ENCODE results near the gene FNBP1.

FNBP1 gene

DNA sequence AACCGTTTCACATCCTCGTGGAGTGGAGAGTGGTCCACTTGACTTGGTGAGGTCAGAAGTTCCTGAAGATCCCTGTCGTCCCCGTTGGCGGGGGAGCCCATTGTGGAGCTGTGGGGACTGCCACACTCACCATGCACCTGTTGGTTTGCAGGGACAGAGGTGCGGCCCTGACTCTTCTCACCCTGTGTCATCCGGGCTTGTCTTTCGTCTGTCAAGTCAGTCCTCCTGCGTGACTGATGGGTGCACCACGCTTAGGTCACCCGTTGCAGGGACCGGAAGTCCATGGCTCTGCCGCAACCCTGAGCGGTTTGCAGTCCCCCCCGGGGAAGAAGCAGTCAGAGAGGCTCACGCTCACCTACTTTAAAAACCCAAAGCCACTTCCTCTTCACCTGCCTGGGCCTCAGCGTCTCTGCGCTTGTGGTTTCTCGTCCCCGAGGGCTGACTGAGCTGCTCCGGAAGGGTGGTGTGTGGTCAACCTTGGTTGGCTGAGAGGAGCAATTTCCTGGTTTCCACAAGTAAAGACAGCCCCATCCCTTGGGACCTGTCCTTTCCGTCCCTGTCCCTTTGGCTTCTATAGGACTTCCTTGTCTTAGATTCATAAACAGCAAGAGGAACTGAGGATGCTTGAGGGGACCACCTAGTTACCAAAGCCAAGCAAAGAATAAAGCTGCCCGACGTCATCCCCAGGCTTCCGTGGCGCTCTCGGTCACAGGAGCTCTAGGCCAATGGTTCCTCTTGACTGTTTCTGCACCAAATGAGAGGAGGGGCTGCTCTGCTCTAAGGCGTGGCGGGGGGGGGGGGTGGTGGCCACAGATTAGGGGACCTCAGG, 154.5 kb downstream of the FNBP1 start:
- DNase-seq: no peak

DNA sequence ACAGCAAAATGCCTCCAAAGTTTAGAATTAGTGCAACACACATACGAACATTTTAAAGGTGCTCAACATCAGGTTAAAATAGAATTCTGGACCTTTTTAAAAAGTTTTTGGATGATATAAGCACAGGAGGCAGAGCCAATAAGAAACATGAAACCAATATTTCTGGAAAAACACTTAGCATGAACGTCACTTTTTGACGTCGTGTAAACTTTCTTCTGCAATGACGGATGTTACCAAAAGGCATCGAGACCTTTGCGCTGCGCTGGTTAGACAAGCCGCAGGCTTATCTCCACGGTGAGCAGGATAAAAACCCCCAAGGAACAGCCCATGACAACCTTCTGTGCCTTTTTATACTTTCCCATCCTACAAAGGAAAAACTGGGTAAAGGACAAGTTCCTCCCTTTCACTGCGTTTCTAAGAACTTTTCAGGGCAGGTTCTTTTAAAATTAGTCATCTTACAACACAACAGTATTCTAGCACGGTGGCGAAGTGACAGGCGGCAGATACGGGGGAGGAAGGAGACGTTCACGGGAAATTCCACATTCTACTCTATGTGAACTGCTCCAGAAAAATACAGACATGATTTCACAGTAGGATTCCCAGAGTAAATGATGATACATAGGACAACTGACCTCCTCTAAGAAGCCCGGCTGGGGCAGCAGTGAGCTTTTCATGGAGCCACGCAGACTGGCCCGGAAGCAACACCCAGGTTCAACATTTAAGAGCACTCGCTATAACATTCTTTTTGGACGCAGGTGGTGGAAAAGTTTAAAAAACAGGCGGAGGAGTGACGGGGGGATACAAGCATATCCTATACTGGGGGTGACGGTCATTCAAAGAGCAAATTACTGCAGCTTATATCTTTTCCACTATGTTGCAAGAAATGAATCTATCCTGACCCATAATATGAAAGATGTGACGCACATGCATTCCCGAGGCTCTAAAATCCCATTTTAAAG, 155.4 kb downstream of the FNBP1 start:
- DNase-seq: no peak

DNA sequence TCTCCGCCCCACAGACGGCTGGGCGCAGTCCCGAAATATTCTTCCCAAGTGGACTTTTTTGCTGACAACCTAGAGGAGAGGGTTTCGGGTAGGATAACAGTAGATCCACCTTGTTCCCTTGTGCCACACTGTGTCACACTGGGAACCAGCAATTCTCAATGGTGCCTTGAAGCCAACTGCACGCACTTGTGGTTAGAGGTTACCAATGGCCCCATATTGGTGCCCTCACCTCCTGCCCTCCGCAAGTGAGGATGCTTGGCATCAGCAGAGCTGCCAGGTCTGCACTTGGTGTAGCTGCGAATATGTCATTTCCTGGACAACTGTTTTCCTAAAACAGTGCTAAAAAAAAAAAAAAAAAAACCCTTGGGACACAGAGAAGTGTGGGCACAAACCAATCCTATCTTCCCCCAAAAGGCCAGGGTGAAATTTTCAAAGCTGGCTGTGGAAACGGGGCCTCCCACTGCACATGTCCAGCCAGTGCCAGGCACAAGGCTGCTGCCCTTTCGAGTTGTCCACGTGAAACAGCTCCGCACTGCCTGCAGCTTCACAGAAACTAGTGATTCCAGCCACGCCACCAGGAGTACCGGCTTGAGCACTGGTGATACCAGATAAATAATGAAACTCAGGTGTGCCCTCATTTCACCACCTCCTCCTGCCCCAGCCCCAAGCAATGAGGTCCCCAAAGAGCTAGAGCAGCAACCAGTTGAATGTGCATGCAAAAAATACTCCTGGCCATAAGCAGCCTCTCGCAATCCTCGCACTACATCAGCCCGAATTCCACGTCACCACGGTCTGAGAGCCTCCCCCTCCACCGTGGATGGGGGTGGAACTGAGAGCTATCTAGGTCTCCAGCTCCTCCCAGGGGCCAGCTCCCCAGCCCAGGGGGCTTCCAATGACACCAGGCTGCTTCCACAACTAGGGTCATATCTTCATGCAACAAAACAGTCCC, 156.5 kb downstream of the FNBP1 start:
- DNase-seq: no peak

DNA sequence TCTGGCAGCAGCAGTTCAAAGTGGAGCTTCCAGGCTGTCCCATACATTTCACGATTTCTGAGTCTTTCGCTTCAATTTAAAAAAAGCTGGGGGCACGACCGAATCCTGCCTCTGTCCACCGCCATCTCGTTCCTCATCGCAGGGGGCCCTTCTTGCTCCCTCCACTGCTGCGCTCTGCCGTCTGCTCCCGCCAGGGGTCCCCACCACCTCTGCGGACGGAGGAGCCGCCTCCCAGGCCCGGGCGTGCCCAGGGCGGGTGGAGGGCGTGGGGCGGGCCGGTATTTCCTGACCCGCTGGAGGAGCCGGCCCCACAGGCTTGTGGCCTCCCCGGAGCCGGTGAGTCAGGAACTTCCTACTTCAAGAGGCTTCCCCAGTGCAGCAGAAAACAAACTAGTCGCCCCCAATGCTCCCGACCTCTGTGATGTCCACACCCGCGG, 157.3 kb downstream of the FNBP1 start:
- DNase-seq: no peak

DNA sequence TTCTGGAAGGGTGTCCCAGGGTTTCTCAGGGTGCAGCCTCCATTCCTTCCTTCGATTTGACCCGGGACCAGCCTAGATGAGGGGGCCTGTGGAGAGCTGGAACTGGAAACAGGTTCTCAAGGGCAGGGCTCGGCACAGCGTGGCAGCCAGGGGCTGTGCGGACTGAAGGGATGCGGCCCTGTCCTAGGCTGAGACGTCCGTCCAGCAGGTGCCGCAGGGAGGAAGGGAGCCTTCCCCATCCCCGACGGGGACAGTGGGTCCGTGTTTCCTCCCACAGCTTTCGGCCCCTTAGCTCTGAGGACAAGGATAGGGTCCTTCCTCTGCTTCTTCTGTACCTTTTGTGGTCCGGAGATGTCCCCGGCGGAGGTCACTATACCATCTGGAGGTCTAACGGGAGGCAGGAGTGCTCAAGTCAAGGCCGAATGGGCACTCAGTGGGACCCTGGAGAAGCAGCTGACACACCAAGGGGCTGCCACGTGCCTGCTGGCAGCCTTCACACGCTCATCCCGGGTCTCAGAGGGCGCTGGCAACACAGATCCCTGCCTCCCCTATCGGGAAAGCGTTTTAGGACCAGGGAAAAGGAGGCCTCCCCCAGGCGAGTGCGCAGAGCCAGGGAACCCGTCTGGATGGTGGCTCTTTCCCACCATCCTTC, 157.8 kb downstream of the FNBP1 start:
- no peak for DNase-seq

DNA sequence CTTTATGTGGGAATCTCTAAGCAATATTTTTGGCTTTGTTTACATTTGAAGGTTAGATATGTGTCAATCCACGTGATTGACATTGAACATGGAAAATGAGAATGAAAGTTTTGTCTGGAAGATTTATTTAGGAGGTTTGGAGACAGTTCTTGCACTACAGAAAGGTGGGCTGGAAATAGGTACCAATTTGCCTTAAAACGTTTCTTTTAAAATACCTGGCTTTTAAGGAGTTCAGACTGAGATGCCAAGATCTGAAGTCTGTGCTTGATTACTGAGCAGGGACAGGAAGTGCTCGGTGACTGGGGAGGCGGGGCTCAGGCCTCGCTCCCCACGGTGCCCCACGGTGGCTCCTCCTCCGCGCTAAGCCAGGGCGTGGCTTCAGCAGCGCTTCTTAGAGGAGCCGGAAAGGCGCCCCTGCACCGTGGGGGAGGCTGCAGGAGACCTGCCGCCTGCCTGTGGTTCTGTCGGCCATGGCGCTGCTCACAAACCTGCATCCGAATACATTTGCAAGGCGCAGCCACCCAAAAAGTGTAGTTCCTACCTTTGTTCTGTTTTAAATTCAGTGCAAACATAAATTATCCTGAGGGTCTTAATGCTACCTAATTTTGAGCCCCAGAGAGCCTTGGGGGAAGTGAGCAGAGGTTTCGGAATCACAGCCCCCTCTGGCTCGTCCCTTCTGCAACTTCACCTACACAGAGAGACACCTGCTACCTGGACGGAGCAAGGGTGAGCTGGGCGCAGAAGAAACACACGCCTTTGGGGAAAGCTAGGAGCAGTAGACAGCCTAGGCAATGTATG, 158.6 kb downstream of the FNBP1 start:
- DNase-seq: peak; percentile 21

DNA sequence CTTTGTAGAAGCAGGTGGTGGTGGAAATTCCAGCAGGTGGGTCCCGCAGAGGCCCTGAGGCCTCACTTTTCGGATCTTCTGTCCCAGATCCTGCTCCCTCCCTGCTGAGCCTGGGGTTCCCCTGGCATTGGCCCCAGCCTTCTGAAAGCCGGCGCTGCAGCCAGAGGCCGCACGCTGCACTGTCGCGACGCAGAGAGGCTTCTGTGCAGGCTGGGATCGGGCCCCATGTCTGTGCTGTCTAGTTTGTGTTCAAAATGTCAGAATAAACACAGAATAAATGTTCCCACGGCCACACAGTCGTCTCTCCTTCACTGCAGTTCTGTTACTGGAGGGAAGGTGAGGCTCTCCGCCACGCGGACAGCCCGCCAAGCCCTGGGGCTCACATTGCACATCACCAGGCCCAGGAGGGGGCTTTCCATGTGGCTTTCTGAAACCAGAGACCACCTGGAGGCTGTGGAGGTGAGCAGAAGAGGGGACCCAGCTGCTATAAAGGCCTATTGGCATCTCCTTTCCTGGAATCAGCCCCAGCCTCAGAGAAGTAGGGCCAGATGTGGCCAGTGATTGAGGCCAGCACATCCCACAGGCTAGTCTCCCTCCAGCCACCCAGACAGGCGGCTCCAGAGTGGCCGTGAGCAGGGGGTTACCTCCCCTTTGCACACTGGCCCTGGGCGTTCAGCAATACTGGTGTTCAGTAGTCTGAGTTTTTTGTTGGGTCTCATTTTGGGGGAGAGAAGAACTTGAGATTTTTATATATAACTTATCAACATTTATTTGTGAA, 161.3 kb downstream of the FNBP1 start:
- no peak for DNase-seq

DNA sequence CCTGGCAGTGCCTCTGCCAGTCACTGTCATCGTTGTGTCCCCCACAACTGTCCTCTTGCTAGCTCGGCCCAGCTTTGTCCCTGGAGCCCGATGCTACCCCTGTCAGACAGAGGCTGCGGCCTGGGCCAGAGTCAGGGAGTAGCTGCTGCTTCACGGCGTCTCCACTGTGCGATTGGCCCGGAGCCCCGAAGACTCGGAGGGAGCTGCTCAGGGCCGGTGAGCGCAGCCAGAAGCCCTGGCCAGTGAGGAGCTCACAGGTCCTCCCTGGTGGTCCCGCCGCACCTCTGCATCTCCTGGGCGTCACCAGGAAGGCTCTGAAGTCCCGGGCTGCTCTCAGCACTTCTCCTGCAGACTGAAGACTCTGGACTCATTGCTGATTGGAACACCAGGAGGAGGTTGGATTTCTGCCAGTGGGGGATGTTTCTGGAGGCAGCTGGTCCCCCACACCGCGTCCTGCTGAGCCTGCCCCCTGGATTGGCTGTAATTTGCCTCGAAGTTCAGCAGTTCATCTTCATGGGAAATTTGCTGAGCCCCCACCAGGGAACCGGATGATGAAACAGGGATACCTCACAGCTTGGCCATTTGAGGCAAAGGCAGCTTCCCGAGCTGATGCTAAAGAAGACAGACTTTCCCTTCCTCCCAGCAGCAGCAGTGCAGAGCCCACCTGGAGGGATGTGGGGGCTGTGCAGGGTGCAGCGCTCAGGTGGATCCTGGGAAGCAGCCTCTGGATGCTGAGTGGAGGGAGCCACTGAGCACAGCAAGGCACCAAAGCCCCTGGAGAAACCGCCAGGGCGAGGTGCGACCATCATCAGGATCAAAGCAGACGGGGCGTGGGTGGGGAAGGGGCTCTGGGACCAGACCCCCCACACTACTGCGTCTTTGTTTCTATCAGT, 162.1 kb downstream of the FNBP1 start:
- DNase-seq: no peak

DNA sequence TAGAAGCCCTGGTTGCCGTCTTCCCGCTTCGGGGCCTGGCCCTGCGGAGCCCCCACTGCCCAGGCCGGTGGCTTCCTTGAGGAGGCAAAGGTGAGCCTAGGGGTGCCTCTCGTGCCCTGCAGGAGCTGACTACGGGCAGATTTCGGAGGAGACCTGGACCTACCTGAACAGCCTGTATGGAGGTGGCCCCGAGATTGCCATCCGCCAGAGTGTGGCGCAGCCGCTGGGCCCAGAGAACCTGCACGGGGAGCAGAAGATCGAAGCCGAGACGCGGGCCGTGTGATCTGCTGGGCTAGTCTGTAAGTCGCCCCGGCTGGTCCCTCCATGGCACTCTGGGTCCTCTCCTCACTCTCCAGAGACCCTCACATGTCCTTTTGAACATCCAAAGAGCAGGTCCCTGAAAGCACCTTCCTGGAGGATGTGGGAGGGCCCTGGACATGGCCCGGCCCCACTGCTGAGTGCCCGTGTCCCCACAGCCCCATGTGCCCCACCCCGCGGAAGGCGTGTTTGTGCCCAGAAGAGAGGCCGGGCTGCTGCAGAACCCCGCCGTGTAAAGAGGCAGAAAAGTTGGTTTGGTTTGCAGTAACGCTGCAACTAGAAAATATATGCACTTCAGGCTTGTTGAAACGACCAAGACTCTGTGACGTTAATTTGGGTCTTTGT, 162.9 kb downstream of the FNBP1 start:
- no peak for DNase-seq

DNA sequence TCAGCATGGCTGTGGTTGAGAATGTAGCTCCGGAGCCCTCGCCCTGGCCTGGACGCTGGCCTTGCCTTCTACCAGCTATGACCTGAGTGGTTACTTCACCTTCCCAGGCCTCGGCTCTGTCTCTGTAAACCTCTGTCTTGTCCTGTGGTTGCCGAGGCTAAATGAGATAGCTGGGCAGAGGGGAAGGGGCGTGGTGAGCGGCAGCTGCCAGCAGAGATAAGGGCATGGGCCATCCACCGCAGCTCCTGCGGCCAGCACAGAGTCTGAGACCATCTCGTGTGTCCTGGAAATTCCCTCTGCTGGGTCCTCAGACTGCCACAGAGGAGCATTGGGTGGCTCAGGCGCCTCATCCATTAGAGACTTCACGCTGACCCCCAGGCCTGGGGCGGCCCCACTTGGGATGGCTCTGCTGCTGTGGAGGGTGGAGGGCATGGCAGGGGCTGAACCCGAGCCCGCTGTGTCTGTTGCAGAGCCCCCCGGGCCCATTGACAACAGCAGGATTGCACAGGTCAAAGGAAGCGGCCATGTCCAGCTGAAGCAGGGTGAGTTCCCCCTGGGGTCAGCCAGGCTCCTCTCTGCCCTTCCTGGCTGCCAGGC, 163.8 kb downstream of the FNBP1 start:
- no peak for DNase-seq

DNA sequence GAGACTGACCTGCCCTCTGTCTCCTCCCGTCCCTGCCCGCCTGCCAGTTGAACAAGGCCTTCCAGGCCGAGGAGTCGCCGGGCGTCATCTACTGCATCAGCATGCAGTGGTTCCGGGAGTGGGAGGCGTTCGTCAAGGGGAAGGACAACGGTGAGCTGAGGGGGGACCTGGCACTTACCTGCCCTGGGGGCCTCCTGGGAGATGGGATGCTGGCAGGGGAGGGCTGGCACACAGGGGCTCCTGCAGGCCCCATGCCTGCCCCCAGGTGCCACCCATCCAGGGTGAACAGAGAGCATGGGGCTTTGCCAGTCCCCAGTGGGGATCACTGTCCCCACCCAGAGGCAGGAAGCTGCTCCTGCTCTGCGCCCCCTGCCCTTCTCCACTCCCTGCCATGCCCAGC, 164.7 kb downstream of the FNBP1 start:
- no peak for DNase-seq

DNA sequence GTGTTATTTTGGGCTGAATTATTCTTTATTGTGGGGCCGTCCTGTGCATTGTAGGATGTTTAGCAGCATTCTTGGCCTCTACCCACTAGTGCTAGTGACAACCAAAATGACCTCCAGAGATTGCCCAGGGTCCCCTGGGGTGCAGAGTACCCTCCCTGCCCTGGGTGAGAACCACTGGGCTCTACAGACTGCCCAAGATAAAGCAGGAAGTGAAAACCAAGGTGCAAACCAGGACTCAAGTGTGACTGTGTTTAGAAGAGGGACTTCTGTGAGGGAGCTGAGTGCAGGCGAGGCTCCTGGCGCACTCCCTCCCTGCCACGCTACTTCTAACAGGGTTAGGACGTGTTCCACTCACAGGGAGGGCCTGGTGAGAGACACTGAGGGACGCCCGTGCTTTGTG, 166.2 kb downstream of the FNBP1 start:
- no peak for DNase-seq

DNA sequence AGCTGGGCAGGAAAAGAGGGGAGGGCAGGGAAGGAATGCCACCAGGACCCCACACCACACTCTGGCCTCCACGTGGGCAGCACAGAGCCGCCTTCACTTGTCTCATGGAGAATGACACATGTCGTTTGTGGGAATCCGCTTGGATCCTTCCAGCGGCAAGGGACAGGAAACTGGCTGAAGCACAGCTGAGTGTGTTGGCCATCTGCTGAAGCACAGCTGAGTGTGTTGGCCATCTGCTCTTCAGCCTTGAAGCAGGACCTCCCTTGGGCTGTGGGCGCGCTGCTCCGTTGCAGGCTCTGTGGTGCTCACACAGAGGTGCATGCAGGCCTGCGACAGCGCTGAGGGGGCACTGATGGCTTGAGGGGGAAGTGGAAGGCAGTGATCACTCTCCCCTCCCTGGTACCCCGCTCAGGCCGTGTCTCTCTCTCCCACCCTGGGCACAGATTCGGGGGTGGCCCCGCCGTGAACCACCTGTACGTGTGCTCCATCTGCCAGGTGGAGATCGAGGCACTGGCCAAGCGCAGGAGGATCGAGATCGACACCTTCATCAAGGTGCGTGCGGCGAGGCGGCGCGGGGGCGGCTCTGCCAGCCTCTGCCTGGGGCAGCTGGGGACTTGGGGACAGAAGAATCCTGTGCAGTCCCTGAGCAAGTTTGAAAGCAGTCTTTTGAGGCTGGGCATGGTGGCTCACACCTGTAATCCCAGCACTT, 167.1 kb downstream of the FNBP1 start:
- DNase-seq: no peak

DNA sequence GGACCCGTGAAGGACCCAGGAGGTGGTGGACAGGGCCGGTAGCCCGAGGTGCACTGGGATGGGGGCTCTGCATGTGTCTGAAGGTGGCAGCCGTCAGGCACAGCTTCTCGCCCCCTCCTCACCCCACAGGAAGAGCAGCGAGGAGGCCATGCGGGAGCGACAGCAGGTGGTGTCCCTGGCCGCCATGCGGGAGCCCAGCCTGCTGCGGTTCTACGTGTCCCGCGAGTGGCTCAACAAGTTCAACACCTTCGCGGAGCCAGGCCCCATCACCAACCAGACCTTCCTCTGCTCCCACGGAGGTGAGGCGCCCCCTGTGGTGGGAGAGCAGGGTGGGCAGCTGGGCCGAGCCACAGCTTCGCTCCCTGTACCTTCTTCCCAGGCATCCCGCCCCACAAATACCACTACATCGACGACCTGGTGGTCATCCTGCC, 167.8 kb downstream of the FNBP1 start:
- no peak for DNase-seq

DNA sequence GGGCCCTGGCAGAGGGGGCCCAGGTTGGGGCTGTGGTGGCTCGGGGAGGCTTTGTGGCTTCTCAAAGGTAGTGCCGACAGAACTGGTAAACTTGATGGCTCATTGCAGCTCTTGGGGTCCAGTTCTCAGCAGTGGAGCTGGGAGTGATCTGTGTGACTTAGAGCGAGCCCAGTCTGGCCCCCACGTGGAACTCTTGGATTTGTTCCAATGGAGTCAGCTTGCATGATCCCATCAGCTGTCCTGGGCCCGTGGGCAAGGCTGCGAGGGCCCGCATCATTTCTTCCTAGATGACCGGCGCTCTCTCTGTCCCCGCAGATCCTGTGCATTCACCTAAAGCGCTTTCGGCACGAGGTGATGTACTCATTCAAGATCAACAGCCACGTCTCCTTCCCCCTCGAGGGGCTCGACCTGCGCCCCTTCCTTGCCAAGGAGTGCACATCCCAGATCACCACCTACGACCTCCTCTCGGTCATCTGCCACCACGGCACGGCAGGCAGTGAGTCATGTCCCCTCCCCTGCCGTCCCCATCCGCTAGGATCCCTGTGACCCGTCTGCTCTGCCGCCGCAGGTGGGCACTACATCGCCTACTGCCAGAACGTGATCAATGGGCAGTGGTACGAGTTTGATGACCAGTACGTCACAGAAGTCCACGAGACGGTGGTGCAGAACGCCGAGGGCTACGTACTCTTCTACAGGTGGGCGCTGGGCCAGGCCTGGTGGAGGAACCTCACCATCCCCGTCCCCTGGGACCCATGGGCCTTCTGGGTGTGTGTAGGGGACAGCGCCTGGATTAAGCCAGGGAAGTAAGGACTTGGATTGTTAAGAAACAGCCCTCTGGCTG, 168.5 kb downstream of the FNBP1 start:
- no peak for DNase-seq

DNA sequence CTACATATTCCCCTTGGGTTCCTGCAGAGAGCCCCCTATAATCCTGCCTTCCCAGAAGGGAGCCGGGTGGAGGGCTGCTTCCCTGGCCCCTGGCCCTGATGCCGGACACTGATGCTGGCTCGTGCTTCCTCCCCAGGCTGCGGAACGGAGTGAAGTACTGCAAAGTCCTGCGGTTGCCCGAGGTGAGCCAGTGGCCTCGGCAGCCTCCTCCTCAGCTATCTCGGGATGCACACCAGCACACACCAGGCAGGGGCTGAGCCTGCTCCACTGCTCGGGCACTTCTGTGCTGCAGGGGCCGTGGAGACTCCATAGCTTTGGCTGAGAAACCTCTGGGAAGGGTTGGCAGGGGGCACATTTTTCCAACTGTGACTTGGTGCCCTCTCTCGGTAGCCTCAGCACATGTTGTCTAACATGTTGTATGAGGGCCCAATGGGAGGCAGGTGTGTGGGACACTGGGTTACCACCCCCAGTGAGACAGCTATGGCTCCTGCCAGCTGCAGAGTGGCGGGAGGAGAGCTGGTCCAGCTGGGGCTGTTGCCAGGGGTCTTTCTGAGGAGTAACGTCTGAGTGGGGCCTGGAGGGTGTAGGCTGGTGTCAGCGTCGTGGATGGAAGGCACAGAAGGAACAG, 169.3 kb downstream of the FNBP1 start:
- no peak for DNase-seq
